ENCODE measurements around the gene MRI1. TPM values are rescaled to one million over a fixed set of nuclear protein-coding genes. Genes with fewer than 3 reads are reported as not detected.
"Not testable (repeated sequence)": the region's sequence is repeated elsewhere in the genome, so short reads cannot be mapped to it uniquely, and the experiment has no call there.

The MRI1 gene
- polyA plus RNA-seq, 10 donors: 13.6 to 22.0 (median 15.5) TPM

DNA sequence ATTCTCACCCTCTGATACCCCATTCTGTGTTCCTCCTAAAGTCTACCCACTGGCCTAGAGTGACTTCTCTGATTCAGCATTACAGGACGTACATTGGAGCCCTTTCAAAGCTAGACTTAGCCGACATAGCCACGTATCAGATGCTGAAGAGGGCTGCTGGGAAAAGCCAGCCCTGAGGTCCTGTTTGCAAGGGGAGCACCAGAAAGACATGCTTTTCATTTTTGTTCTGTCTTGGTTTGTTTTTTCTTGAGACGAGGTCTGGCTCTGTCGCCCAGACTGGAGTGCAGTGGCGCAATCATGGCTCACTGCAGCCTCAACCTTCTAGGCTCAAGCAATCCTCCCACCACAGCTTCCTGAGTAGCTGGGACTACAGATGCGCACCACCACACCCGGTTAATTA lies 24.7 kb downstream of the MRI1 start:
- DNase-seq: peak in 1 of 3 donors; percentile 42

GRCh38 chr19:13790354-13790753 lies 26.0 kb downstream of the MRI1 start:
- no peak for DNase-seq

GRCh38 chr19:13793317-13793716 lies 29.0 kb downstream of the MRI1 start:
- not testable (repeated sequence) for DNase-seq

GRCh38 chr19:13794398-13794756 lies 30.1 kb downstream of the MRI1 start:
- peak; percentile 80 to 95 (median 83) for DNase-seq

GRCh38 chr19:13794757-13795589 lies 30.7 kb downstream of the MRI1 start, which contains the start of gene ZSWIM4:
Gene ZSWIM4, plus strand, starts transcription at chr19:13795443. Its CDS starts 206 bp downstream, at chr19:13795649.
- DNase-seq: peak; percentile 99 to 100 (median 100)

DNA sequence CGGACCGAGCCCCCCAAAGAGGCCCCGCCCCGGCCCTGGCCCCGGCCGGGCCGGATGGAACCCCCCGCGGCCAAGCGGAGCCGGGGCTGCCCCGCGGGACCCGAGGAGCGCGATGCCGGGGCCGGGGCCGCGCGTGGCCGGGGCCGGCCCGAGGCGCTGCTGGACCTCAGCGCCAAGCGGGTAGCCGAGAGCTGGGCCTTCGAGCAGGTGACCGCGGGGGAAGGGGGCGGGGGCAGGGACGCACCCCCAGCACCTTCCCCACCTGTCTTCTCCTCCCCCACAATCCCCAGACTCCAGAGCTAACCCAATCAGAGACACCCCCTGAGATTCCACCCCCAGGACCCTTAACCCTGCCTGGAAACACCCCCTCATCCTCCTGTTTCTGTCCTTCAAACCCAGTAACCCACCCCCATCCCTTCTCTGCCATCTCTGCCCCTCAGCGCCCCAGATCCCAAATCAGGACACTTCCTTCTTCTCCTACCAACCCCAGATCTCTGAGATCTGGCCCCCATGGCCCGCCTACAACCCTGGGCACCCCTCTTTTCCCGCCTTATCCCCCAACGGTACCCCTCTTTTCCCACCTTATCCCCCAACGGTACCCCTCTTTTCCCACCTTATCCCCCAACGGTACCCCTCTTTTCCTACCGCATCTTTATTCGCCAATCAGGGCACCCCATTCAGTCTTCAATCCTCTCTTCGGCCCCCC lies 31.4 kb downstream of the MRI1 start:
- peak in 1 of 3 donors; percentile 58 for DNase-seq

GRCh38 chr19:13796301-13797057 lies 32.2 kb downstream of the MRI1 start:
- peak; percentile 47 to 69 (median 67) for DNase-seq

- DNase-seq: no peak
These were observed 32.7 kb downstream of the MRI1 start for GRCh38 chr19:13797058-13797440.

DNA sequence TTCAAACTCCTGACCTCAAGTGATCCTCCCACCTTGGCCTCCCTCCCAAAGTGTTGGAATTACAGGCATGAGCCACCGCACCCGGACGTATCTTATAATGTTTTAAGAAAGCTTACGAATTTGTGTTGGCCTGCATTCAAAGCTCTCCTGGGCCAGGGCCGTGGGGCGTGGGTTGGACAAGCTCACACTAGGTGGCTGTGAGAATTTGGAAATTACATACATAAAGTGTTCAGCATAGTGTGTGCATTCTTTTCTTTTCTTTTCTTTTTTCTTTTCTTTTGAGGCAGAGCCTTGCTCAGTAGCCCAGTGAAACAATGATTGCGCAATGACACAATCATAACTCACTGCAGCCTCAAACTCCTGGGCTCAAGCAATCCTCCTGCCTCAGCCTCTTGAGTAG lies 33.5 kb downstream of the MRI1 start:
- no peak for DNase-seq

GRCh38 chr19:13799669-13800068 lies 35.3 kb downstream of the MRI1 start:
- no peak for DNase-seq

- no peak for DNase-seq
These were observed 38.7 kb downstream of the MRI1 start for GRCh38 chr19:13803038-13803437.

DNA sequence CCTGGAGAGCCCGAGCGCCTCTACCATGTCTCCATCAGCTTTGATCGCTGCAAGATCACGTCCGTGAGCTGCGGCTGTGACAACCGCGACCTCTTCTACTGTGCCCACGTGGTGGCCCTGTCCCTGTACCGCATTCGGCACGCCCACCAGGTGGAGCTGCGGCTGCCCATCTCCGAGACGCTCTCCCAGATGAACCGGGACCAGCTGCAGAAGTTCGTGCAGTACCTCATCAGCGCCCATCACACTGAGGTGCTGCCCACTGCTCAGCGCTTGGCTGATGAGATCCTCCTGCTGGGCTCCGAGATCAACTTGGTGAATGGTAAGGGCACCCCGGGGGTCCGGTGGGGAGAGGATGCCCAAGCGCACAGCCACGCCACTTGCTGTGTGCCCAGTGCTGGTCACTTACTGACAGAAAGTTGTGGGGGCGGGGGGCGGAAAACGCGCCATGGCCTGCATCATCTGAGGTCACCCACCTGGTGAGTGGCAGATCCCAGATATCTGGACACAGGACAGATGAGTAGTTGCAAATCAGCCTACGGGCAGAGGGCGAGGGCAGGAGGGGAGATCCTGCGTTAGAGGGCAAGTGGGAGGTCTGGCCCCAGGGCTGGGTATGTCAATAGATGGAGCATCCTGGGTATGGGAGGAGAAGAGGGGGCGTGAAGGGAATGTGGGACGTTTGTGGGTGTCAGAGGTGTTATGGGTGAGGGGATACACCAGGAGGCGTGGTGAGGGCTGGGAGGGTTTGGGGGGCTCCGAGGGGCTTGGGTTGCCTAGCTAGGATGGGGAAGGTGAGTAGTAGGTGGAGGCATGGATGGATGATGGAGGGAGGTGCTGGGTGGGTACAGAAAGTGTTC lies 40.7 kb downstream of the MRI1 start:
- DNase-seq: no peak

- no peak for DNase-seq
These were observed 42.4 kb downstream of the MRI1 start for GRCh38 chr19:13806728-13807127.

DNA sequence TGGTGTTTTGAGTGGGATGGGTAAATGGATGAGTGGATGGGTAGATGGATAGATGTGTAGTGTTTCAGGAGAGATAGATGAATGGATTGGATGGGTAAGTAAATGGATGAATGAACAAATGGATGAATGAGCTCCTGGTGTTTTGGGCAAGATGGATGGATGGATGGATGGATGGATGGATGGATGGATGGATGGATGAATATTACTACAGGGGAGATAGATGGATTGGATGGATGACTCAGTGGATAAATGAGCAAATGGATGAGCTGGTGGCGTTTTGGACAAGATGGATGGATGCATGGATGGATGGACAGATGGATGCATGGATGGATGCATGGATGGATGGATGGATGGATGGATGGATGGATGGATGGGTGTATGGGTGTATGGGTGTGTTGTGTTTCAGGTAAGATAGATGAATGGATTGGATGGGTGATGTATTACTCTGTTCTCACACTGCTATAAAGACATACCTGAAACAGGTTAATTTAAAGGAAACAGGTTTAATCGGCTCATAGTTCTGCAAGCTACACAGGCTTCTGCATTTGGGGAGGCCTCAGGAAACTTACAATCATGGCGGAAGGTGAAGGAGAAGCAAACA lies 43.2 kb downstream of the MRI1 start:
- DNase-seq: no peak

- no peak for DNase-seq
These were observed 44.5 kb downstream of the MRI1 start for GRCh38 chr19:13808856-13809255.

- DNase-seq: no peak
These were observed 48.2 kb downstream of the MRI1 start for GRCh38 chr19:13812544-13812943.

DNA sequence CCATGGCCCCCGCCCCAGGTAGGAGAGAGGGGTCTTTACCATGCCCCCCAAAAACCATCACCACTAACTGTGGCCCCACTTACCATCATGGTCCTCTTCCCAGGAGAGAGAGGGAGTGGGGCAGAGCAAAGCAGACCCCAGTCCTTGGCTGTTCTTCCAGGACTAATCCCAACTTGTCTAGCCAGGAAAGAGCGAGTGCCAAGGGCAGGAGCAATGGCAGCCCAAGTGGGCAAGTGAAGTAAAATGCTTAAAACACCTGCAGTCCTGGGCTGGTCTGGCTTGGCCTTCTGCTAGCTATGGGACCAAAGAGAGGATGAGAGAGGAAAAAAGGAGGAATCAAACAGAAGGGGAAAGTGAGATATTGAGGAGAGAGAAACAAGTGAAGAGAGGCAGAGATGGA lies 48.8 kb downstream of the MRI1 start:
- DNase-seq: no peak

DNA sequence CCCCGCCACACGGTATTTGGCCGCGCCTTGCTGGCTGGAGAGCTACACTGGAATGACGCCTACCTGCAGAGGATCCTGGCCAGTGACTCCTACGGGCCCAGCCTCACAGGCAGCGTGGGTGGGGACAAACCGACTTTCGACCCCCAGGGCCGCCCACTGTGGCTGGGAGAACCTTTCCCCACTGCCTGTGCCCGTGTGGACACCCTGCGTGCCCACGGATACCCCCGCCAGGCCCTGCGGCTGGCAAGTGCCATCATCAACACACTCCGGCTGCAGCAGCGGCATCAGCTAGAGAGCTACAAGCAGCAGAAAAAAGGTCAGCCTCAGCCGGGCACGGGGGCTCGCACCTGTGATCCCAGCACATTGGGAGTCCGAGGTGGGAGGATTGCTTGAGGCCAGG lies 50.2 kb downstream of the MRI1 start:
- no peak for DNase-seq

GRCh38 chr19:13817018-13817614 lies 52.8 kb downstream of the MRI1 start:
- peak in 1 of 3 donors; percentile 11 for DNase-seq

GRCh38 chr19:13817615-13818371 lies 53.5 kb downstream of the MRI1 start:
- DNase-seq: peak in 1 of 3 donors; percentile 36

Data from muscle of back (tissue), 11 donors.